SK-N-SH treated with all-trans-retinoic acid at 6 μM for 48 hours (cell line): ENCODE data around the gene PTCH1.

ENCODE experiments used
- ATAC-seq: fragments of 200-7000 bp; cut with Tn5 transposase; 3 replicates; pipeline ENCODE4 v1.9.1; 2020; ENCODE audit warnings: mild to moderate bottlenecking, moderate library complexity
- ARNTL ChIP-seq: fragments of 450-650 bp; formaldehyde crosslinking; IDR thresholded peaks from 2 replicates; pipeline ENCODE4 v1.5.0; 2020; ENCODE audit warnings: low read depth, mild to moderate bottlenecking, moderate library complexity, borderline replicate concordance
- BACH2 ChIP-seq: fragments of 250-450 bp; sonication (Bioruptor Pico); IDR thresholded peaks from 2 replicates; pipeline ENCODE4 v1.9.0; 2021; ENCODE audit warnings: mild to moderate bottlenecking, borderline replicate concordance
- CREB5 ChIP-seq: fragments of 250-450 bp; sonication (Bioruptor Pico); IDR thresholded peaks from 2 replicates; pipeline ENCODE4 v1.5.1; 2020; ENCODE audit warnings: low read depth, mild to moderate bottlenecking, moderate library complexity
- CSDC2 ChIP-seq: fragments of 250-450 bp; sonication (Bioruptor Pico); IDR thresholded peaks from 2 replicates; pipeline ENCODE4 v1.5.0; 2020; ENCODE audit warnings: mild to moderate bottlenecking, moderate library complexity
- CSRNP3 ChIP-seq: fragments of 250-450 bp; sonication (Bioruptor Pico); IDR thresholded peaks from 2 replicates; pipeline ENCODE4 v1.5.1; 2021; ENCODE audit warnings: mild to moderate bottlenecking, moderate library complexity
- ESRRG ChIP-seq: fragments of 250-450 bp; sonication (Bioruptor Pico); IDR thresholded peaks from 2 replicates; pipeline ENCODE4 v1.6.1; 2021; ENCODE audit warnings: mild to moderate bottlenecking
- ISL1 ChIP-seq: fragments of 250-450 bp; sonication (Bioruptor Pico); IDR thresholded peaks from 2 replicates; pipeline ENCODE4 v2.1.2; 2022; ENCODE audit warnings: mild to moderate bottlenecking, moderate library complexity
- OSR1 ChIP-seq: fragments of 250-450 bp; sonication (Bioruptor Pico); IDR thresholded peaks from 2 replicates; pipeline ENCODE4 v1.8.0; 2022; ENCODE audit warnings: moderate library complexity, mild to moderate bottlenecking, inconsistent platforms
- PATZ1 ChIP-seq: fragments of 250-450 bp; sonication (Bioruptor Pico); IDR thresholded peaks from 2 replicates; pipeline ENCODE4 v1.8.0; 2020; ENCODE audit warnings: mild to moderate bottlenecking, moderate library complexity, borderline replicate concordance
- POU6F1 ChIP-seq: fragments of 250-450 bp; sonication (Bioruptor Pico); IDR thresholded peaks from 2 replicates; pipeline ENCODE4 v1.8.0; 2021; ENCODE audit warnings: low read depth, mild to moderate bottlenecking, moderate library complexity, borderline replicate concordance
- PPARA ChIP-seq: fragments of 250-450 bp; sonication (Bioruptor Pico); IDR thresholded peaks from 2 replicates; pipeline ENCODE4 v1.5.0; 2020; ENCODE audit warnings: mild to moderate bottlenecking, borderline replicate concordance
- RARB ChIP-seq: fragments of 250-450 bp; sonication (Bioruptor Pico); IDR thresholded peaks from 2 replicates; pipeline ENCODE4 v1.8.0; 2021; ENCODE audit warnings: mild to moderate bottlenecking, moderate library complexity
- SNAI2 ChIP-seq: fragments of 250-450 bp; sonication (Bioruptor Pico); IDR thresholded peaks from 2 replicates; pipeline ENCODE4 v1.5.0; 2020; ENCODE audit warnings: mild to moderate bottlenecking, moderate library complexity
- TCF4 ChIP-seq: fragments of 250-450 bp; sonication (Bioruptor Pico); IDR thresholded peaks from 2 replicates; pipeline ENCODE4 v1.8.0; 2021; ENCODE audit warnings: mild to moderate bottlenecking, moderate library complexity, borderline replicate concordance
- TOX ChIP-seq: fragments of 250-450 bp; sonication (Bioruptor Pico); IDR thresholded peaks from 2 replicates; pipeline ENCODE4 v1.8.0; 2021; ENCODE audit warnings: mild to moderate bottlenecking, moderate library complexity, borderline replicate concordance
- ZFP3 ChIP-seq: fragments of 250-450 bp; sonication (Bioruptor Pico); IDR thresholded peaks from 2 replicates; pipeline ENCODE4 v1.5.0; 2020; ENCODE audit warnings: mild to moderate bottlenecking, moderate library complexity
- ZFP30 ChIP-seq: fragments of 450-650 bp; formaldehyde crosslinking; IDR thresholded peaks from 2 replicates; pipeline ENCODE4 v1.5.0; 2022; ENCODE audit warnings: mild to moderate bottlenecking, moderate library complexity
- ZNF565 ChIP-seq: fragments of 450-650 bp; formaldehyde crosslinking; conservative IDR thresholded peaks from 2 replicates; pipeline ENCODE4 v1.5.0; 2020; ENCODE audit warnings: low read depth, mild to moderate bottlenecking, moderate library complexity
- ZNF70 ChIP-seq: fragments of 450-650 bp; formaldehyde crosslinking; IDR thresholded peaks from 2 replicates; pipeline ENCODE4 v1.5.0; 2020; ENCODE audit warnings: mild to moderate bottlenecking, moderate library complexity
- ZNF8 ChIP-seq: fragments of 450-650 bp; formaldehyde crosslinking; IDR thresholded peaks from 2 replicates; pipeline ENCODE4 v1.5.0; 2020; ENCODE audit warnings: mild to moderate bottlenecking, moderate library complexity
- TF ChIP-seq, protein P1 (sequence below): fragments of 250-450 bp; sonication (Bioruptor Pico); IDR thresholded peaks from 2 replicates; pipeline ENCODE4 v1.5.0; 2020; ENCODE audit warnings: mild to moderate bottlenecking, moderate library complexity

PTCH1 gene

DNA sequence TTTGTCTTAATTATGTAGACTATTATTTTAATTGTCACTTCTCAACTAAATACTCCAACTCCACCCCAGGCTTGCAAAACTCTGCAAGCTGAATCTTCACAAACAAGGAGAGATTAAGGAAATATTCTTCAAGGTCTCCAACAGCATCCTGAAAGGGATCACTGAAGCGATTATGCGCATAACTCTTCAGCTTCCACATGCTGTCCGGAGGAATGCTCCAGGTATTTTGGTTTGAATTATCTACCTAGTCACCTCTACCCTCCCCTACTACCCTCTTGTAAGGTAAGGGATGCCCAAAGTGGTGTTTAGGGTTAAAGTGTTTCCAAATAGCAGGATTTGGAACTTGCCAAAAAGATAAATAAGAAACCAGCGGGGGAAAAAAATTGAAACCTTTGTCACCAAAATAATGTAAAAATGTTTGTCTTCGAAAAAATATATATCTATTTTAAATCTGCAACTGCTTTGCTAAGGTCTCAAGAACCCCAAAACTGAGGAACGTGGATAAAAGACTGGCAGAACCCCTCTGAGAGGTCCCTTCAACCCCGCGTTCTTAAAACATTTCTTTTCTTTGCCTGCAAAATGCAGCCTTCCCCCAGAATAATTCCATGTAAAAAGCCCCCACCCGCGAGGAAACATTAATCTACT, 11.6 kb downstream of the PTCH1 start:
- no peak for ATAC-seq
- no peak for TF ChIP-seq ZNF70 (CRISPR knock-in tag)
- no peak for TF ChIP-seq ZNF565 (CRISPR knock-in tag)
- TF ChIP-seq ESRRG (CRISPR knock-in tag): no peak
- TF ChIP-seq OSR1 (CRISPR knock-in tag): no peak
- no peak for TF ChIP-seq CREB5
- TF ChIP-seq BACH2 (CRISPR knock-in tag): no peak
- TF ChIP-seq, protein P1, sequence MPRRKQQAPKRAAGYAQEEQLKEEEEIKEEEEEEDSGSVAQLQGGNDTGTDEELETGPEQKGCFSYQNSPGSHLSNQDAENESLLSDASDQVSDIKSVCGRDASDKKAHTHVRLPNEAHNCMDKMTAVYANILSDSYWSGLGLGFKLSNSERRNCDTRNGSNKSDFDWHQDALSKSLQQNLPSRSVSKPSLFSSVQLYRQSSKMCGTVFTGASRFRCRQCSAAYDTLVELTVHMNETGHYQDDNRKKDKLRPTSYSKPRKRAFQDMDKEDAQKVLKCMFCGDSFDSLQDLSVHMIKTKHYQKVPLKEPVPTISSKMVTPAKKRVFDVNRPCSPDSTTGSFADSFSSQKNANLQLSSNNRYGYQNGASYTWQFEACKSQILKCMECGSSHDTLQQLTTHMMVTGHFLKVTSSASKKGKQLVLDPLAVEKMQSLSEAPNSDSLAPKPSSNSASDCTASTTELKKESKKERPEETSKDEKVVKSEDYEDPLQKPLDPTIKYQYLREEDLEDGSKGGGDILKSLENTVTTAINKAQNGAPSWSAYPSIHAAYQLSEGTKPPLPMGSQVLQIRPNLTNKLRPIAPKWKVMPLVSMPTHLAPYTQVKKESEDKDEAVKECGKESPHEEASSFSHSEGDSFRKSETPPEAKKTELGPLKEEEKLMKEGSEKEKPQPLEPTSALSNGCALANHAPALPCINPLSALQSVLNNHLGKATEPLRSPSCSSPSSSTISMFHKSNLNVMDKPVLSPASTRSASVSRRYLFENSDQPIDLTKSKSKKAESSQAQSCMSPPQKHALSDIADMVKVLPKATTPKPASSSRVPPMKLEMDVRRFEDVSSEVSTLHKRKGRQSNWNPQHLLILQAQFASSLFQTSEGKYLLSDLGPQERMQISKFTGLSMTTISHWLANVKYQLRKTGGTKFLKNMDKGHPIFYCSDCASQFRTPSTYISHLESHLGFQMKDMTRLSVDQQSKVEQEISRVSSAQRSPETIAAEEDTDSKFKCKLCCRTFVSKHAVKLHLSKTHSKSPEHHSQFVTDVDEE (CRISPR knock-in tag): no peak
- no peak for TF ChIP-seq POU6F1
- no peak for TF ChIP-seq PPARA (CRISPR knock-in tag)
- TF ChIP-seq ZFP3 (CRISPR knock-in tag): no peak
- no peak for TF ChIP-seq TOX (CRISPR knock-in tag)
- TF ChIP-seq ISL1: no peak
- TF ChIP-seq ARNTL: no peak
- TF ChIP-seq ZNF8 (CRISPR knock-in tag): no peak
- no peak for TF ChIP-seq SNAI2
- no peak for TF ChIP-seq TCF4 (CRISPR knock-in tag)
- no peak for TF ChIP-seq RARB (CRISPR knock-in tag)
- no peak for TF ChIP-seq PATZ1
- no peak for TF ChIP-seq CSDC2 (CRISPR knock-in tag)
- TF ChIP-seq ZFP30 (CRISPR knock-in tag): no peak

DNA sequence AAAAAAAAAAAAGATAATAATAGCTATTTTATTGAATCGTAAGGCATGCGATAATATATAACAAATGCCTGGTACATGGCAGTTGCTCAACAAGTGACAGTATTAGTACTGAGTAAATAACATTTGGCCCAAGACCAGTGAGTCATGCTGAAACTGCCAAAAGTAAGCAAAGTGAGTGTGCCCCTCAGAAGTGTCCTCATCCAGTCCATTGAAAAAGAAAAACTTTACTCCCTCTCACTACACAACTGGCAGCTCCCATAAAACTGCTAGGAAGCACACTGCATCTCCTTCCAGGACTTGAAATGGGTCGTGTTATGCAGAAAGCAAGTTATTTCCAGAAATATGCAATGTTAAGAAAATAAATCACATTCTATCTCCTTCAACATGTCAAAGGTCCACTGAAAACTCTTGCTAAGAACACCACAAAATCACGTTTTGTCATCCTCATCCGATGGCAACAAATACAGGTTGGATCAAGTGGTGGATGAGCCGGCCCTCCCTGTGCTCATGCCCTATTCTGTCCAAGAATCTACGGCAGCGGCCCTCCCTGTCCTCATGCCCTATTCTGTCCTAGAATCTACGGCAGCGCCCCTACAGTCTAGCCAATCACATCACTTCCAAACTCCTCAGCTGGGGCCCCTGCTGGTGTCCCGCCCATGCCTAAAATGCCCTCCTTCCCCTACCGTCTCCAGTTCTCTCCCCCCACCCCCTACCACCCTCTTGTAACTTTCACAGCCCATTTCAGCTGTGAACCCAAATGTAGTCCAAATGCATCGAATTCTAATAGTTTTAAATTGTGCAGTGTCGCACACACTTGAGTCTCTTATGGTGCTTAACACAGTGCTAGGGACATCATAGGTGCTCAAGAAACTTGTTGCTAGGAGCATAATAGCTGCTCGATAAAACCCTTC, 12.5 kb downstream of the PTCH1 start:
- ATAC-seq: no peak

More for the DNA sequence above, 12.5 kb downstream of the PTCH1 start:
- TF ChIP-seq ZNF70 (CRISPR knock-in tag): no peak
- TF ChIP-seq TOX (CRISPR knock-in tag): no peak
- no peak for TF ChIP-seq OSR1 (CRISPR knock-in tag)
- TF ChIP-seq ZFP30 (CRISPR knock-in tag): no peak
- TF ChIP-seq CSRNP3: no peak
- no peak for TF ChIP-seq ESRRG (CRISPR knock-in tag)
- TF ChIP-seq ZNF565 (CRISPR knock-in tag): no peak
- TF ChIP-seq ISL1: no peak
